Measurements from ENCODE around the gene FRY.
"Not testable (repeated sequence)": the region's sequence is repeated elsewhere in the genome, so short reads cannot be mapped to it uniquely, and the experiment has no call there.

The FRY gene

GRCh38 chr13:32039056-32039455, 7.5 kb downstream of the FRY start:
- DNase-seq (ENCODE audit: low read depth) = no peak
- H3K4me3 ChIP-seq (ENCODE audit: low read depth, low read length) = no peak overlapping the region

- no peak for DNase-seq (ENCODE audit: low read depth)
- H3K4me3 ChIP-seq (ENCODE audit: low read depth, low read length) = no peak overlapping the region
These were observed 8.0 kb downstream of the FRY start for GRCh38 chr13:32039528-32039927.

DNA sequence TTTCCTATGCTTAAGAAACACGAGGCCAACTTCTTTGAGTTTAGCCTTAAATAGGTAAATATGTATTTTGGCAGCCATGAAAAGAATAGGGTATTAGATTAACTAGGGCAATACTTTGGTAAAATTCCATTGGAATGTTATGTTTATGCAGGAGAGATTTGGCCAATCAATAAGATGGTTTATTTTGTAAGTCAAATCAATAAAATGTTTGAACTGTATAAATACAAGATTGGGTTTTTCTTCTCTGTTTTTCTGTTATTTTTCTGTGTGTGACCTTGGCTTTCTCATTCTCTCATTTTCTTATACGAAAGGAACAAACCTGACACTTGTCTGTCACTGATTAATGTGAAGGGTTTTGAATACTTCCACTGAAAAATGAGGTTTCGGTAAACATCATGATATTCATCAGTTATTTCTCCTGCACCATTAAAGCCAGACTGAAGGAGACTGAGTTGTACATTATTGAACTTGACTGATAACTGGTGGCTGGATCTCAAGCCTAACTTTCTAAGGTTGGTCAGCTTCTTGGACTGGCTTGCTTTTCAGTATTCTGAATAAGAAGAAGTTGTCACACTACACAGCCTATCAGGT, 8.6 kb downstream of the FRY start:
- no peak overlapping the region for H3K4me3 ChIP-seq (ENCODE audit: low read depth, low read length)
- no peak for DNase-seq (ENCODE audit: low read depth)

GRCh38 chr13:32040689-32041088, 9.1 kb downstream of the FRY start:
- no peak overlapping the region for H3K4me3 ChIP-seq (ENCODE audit: low read depth, low read length)
- no peak for DNase-seq (ENCODE audit: low read depth)

DNA sequence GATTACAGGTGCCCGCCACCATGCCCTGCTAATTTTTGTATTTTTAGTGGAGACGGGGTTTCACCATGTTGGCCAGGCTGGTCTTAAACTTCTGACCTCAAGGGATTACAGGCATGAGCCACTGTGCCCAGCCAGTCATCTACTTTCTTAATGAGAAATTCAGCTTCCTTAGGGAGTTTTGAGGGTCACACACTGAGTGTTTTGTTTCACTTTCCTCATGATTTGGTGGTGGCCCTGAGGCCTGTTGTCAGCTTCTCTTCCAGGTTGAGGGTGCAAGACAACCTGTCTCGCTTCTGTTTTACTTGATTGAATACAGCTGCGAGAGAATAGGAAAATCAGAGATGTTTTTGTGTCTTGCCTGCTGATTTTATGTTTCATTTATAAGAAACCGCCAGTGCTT, 9.9 kb downstream of the FRY start:
- H3K4me3 ChIP-seq (ENCODE audit: low read depth, low read length) = no peak overlapping the region
- no peak for DNase-seq (ENCODE audit: low read depth)

- DNase-seq (ENCODE audit: low read depth) = no peak
- H3K4me3 ChIP-seq (ENCODE audit: low read depth, low read length) = no peak overlapping the region
These were observed 11.0 kb downstream of the FRY start for GRCh38 chr13:32042551-32042950.

GRCh38 chr13:32044446-32044845, 12.9 kb downstream of the FRY start:
- H3K4me3 ChIP-seq (ENCODE audit: low read depth, low read length) = no peak overlapping the region
- no peak for DNase-seq (ENCODE audit: low read depth)

GRCh38 chr13:32045537-32045936, 14.0 kb downstream of the FRY start:
- no peak for DNase-seq (ENCODE audit: low read depth)

DNA sequence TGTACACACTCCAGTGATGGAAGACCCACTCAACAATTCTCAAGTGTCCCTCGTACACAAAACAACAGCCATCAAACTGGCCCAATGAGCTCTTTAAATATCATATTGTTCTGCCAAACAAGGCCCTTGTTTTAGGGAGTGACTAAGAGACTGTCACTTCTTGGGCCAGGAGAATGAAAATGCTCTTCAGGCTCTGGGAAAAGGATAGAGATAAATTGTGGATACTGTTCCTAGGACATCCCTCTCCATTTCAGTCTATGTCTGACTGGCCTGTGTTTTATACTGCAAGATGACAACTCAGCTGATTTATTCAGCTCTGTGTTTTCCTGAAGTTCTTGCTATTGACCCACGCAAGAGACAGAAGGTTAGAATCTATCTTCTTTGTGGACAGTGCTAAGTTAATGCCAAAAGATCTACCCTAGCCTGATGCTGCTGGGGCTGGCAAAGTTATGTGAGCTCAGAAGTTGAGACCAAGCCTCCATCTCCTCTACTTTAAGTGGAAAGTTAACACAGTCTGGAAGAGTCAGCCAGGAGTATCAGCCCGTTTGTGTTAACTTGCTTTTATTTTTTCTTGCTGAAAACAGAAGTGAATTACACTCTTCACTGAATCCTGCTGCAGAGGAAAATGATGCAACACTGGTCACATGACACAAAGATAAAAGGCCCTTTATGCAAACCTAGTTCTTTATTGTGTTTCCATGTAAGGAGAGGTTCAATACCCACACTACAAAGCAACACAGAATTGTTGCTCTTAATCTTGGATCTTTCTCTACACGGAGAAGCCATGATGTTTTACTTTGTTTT, 14.6 kb downstream of the FRY start:
- DNase-seq (ENCODE audit: low read depth) = no peak
- H3K4me3 ChIP-seq (ENCODE audit: low read depth, low read length) = no peak overlapping the region

More at GRCh38 chr13:32045537-32045936, 14.0 kb downstream of the FRY start:
- H3K4me3 ChIP-seq (ENCODE audit: low read depth, low read length) = no peak overlapping the region

DNA sequence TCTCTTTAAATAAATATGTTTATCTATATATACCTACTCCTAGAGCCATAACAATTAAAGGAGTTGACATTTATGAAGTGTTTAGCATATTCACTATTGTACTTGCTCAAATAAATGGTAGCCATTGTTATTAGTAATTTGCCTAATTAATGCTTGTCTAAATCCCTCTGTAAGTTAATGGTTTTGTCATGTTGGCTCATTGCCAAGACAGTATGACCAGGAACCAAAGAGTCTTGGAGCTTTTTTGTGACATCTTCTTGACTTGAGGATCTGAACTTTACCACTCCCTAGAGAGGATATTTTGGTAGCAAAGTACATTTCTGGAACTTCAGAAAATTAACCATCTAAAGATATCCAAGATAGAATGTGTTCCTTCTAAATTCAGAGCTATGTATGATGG, 15.5 kb downstream of the FRY start:
- DNase-seq (ENCODE audit: low read depth) = no peak
- H3K4me3 ChIP-seq (ENCODE audit: low read depth, low read length) = no peak overlapping the region

- H3K4me3 ChIP-seq (ENCODE audit: low read depth, low read length) = no peak overlapping the region
- DNase-seq (ENCODE audit: low read depth) = no peak
These were observed 16.2 kb downstream of the FRY start for GRCh38 chr13:32047793-32048192.

GRCh38 chr13:32048816-32049215, 17.2 kb downstream of the FRY start:
- no peak for DNase-seq (ENCODE audit: low read depth)
- H3K4me3 ChIP-seq (ENCODE audit: low read depth, low read length) = no peak overlapping the region

DNA sequence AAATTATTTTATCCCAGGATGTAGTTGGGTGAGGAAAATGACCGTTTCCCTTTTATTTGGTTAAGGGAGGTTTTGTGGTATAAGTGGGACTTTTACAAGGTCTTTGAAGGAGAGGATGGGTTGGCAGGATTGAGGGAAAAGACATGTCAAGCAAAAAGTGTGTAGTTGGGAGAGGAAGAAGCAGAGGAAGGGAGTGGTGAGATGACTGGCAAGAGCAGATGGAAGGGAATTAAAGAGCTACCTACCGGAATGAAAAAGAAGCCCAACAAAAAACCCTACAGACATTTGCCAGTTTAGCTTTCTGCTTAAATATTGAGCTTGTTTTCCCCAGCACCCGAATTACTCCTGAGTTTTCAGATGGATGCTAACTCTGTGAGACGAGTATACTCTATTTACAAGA, 19.6 kb downstream of the FRY start:
- H3K4me3 ChIP-seq (ENCODE audit: low read depth, low read length) = no peak overlapping the region
- DNase-seq (ENCODE audit: low read depth) = no peak

DNA sequence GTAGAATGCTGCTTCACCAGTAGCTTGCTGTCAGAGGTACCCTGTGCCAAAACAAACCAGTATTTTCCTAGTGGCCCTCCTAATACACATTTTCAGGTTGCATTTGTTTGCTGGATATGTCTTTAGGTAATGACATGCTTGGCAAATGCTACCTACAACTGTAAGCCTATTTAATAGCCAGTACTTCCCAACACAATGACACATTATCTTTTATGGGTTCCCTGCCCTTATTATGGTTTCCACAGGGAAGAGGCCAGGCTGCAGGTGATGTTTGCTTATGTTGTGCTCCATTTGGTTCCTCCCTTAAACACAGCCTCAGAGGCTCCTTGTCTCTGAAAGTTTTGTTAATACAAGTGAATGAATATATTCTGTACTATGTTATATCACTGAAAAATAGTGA, 24.7 kb downstream of the FRY start:
- H3K4me3 ChIP-seq (ENCODE audit: low read depth, low read length) = no peak overlapping the region
- no peak for DNase-seq (ENCODE audit: low read depth)

- DNase-seq (ENCODE audit: low read depth); H3K4me3 ChIP-seq (ENCODE audit: low read depth, low read length): not testable (repeated sequence)
These were observed 25.8 kb downstream of the FRY start for GRCh38 chr13:32057325-32057724.

- DNase-seq (ENCODE audit: low read depth) = no peak
- H3K4me3 ChIP-seq (ENCODE audit: low read depth, low read length) = no peak overlapping the region
These were observed 28.0 kb downstream of the FRY start for GRCh38 chr13:32059511-32059984.

DNA sequence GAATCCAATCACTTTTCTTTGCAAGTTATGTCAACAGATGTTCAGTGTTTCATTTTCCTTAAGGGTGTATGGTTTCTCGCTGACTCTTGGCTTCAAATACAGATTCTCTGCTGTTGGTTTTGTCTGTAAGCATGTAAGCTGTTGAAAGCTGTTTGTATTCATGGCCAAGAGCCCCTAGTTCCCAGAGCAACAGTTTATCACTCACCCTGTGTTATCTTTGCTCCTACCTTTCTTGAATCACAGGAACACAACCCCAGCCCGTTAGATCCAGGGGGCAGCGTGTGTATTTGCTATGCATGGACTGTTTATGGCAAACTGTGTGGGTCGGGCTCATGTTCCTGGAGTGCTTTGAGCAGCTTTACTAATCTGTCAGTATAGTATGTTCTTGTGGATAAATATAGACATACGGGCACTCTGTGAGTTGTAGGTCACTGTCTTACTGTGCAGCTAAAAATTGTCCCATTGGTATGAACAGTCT, 28.9 kb downstream of the FRY start:
- no peak overlapping the region for H3K4me3 ChIP-seq (ENCODE audit: low read depth, low read length)
- DNase-seq (ENCODE audit: low read depth) = no peak

DNA sequence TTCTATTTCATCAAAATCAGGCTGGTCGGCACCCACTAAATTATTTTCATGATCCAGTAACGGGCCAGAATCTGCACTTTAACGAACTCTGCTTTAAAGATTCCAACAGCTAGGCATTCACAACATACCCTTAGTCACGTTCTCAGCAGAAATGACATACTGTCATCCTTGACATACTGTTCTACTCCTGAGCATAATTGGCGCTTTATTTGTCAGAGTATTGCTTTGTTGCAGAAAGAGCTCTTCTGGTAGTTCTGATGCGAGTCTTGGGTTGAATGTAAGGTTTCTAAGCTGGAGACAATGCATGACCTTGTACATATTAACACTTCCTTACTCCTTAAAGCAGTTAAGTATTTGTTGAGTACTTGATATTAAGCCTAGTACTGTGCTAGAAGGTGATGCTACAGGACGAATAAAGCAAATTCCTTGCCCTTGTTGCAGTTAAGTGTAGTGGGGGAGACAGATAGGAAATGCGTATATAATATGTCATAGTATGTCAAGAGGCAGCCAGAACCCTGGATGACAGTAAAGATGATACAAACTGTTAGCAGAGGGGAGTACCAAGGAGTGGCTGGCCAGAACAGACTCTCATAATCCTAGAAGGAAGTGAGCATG, 32.2 kb downstream of the FRY start:
- DNase-seq (ENCODE audit: low read depth) = no peak
- H3K4me3 ChIP-seq (ENCODE audit: low read depth, low read length) = no peak overlapping the region

DNA sequence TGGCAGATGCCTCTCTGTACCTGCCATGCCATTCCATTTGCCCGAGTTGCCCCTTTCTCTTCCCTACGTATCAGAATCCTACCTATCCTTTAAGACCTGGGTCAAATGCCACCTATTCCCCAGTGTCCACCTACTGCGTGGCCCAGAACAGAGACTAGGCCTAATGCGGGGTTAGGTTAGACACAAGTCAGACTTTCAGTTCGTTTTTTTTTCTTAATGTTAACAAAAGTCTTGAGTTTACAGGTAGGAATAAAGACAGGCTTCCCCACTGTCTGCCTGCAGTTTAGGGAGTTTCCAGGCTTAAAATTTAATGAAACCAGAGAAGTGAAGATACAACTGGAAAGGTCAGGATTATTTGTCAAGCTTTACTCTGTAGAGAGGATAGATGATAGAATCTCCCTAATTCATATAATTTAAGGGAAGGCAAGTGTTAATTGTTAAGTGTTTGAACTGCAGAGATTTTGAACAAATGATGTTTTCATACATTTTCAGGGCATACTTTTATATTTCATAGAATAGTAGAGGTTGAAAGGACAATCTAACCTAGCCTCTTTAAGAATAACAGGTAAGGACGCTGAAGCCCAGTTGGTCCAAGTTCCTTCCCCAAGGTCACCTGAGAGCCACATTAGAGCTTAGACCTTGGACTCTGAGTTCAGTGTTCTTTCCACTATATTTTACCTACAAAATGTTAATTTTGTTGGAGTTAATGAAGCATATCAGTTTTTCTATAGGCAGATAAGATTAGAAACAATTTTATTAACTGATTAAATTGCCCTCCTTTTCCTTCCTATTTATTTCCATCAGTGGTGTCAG, 35.8 kb downstream of the FRY start:
- no peak for DNase-seq (ENCODE audit: low read depth)

DNA sequence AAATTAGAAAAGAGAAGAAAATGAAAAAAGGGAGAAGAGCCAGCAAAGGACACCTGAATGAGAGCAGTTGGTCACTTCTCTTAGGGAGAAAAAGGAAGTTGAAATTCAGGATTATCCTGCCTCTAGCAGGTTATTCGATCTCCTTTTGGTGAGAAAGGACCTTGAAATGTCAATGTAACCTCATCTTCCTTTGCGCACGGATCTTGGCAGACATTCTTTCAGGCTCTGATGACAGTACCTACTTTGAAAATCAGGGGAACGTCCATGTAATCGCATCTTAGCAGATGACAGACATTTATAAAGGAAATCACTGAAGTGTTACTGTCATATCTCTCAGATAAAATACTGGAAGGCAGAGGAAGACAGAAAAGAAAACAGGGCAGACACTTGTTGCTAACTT, 36.7 kb downstream of the FRY start:
- no peak overlapping the region for H3K4me3 ChIP-seq (ENCODE audit: low read depth, low read length)
- no peak for DNase-seq (ENCODE audit: low read depth)

More for the DNA sequence above, 35.8 kb downstream of the FRY start:
- H3K4me3 ChIP-seq (ENCODE audit: low read depth, low read length) = no peak overlapping the region

All from skeletal muscle cell (primary cell).